Motor neuron (in vitro differentiated cells): Measurements from ENCODE around the gene NAA15. TPM values are rescaled to one million over a fixed set of nuclear protein-coding genes. Genes with fewer than 3 reads are reported as not detected.

Experiments used
- ATAC-seq, 8 experiments: fragments of 200-7000 bp; cut with Tn5 transposase; replicated peaks in 6 of 8; 2 replicates each; pipeline ENCODE4 v1.8.0; 2021; ENCODE audit warnings: mild to moderate bottlenecking in 8 of 8, moderate library complexity in 8 of 8
- H3K27ac ChIP-seq, 2 donors: fragments of 250-450 bp; sonication (Bioruptor Pico); 2 replicates each; pipeline ENCODE4 v1.9.0; 2021; ENCODE audit warnings: antibody characterized with exemption in 2 of 2, mild to moderate bottlenecking in 2 of 2, moderate library complexity in 1 of 2
- H3K4me1 ChIP-seq, 2 donors: fragments of 250-450 bp; sonication (Bioruptor Pico); replicated peaks in 1 of 2; 2 replicates each; pipeline ENCODE4 v1.6.1; 2021; ENCODE audit warnings: antibody characterized with exemption in 2 of 2, mild to moderate bottlenecking in 2 of 2, moderate library complexity in 1 of 2
- H3K4me3 ChIP-seq, 5 donors: fragments of 250-450 bp; sonication (Bioruptor Pico); 2 replicates each; pipeline ENCODE4 v1.9.0; 2021; ENCODE audit warnings: antibody characterized with exemption in 5 of 5, mild to moderate bottlenecking in 5 of 5, moderate library complexity in 4 of 5
- WGBS, 10 experiments: fragments of 450-650 bp; shearing (Covaris generic); methylation state at CpG; one replicate each; pipeline ENCODE4 v1.0.0; 2022; 5-methylcytosine and 5-hydroxymethylcytosine counted together
- in situ Hi-C, 9 experiments: fragments of 400-800 bp; cut with MboI; loops; one replicate each; pipeline ENCODE4 v1.15.0; 2021; ENCODE audit warnings: low sequenced_read_pairs in 9 of 9, low pct_unique_long_range_greater_than_20kb in 2 of 9; ENCODE audit not compliant: unreplicated experiment in 9 of 9
- total RNA-seq, 8 experiments: library from RNA; unstranded; fragments of 300-600 nt; gene quantifications; 2 replicates each; pipeline versions ENCODE4 v1.2.3 to v1.2.4, GENCODE V29; 2022

Gene NAA15
- total RNA-seq, 8 experiments from 2014 or later = 25.6 to 67.1 (median 30.3) TPM

GRCh38 chr4:139329665-139330200, 28.4 kb downstream of the NAA15 start:
- WGBS, 10 experiments = 60 to 100% (median 100%) methylated on average over 1 to 4 of the region's 4 CpGs; no CpG with 5 or more reads in 1 of the 10 experiments
- in situ Hi-C loops = no loop called here
- Histone ChIP-seq H3K4me3 (no peak overlapping the region), H3K27ac (no peak overlapping the region), H3K4me1 (no peaks in the 10 kb centered on the region)
- no peak for ATAC-seq

GRCh38 chr4:139330283-139330682, 29.0 kb downstream of the NAA15 start:
- 67 to 100% (median 92%) methylated on average over 1 to 3 of the region's 3 CpGs; no CpG with 5 or more reads in 2 of the 10 experiments for WGBS, 10 experiments
- Histone ChIP-seq H3K27ac (no peak overlapping the region), H3K4me3 (no peak overlapping the region), H3K4me1 (no peaks in the 10 kb centered on the region)
- in situ Hi-C loops = no loop called here
- ATAC-seq = no peak

- Histone ChIP-seq H3K4me3 (no peak overlapping the region), H3K4me1 (no peaks in the 10 kb centered on the region), H3K27ac (no peak overlapping the region)
- in situ Hi-C loops = no loop called here
- WGBS, 10 experiments = 100% methylated on average over 1 of the region's 1 CpG; no CpG with 5 or more reads in 2 of the 10 experiments
- ATAC-seq = no peak
Measured at GRCh38 chr4:139331185-139331584, 29.9 kb downstream of the NAA15 start.

- ATAC-seq = no peak
- in situ Hi-C loops = no loop called here
- no peak overlapping the region for H3K4me3 ChIP-seq
- no peak overlapping the region for H3K27ac ChIP-seq
- WGBS, 10 experiments = 90 to 100% (median 99%) methylated on average over 1 to 2 of the region's 2 CpGs
- H3K4me1 ChIP-seq = no peaks in the 10 kb centered on the region
Measured at GRCh38 chr4:139333046-139333445, 31.7 kb downstream of the NAA15 start.

GRCh38 chr4:139337612-139338011, 36.3 kb downstream of the NAA15 start:
- H3K4me3 ChIP-seq = no peak overlapping the region
- in situ Hi-C loops = no loop called here
- no peak for ATAC-seq

GRCh38 chr4:139361301-139361700, 60.0 kb downstream of the NAA15 start:
- 86 to 100% (median 100%) methylated on average over 1 of the region's 1 CpG; no CpG with 5 or more reads in 1 of the 10 experiments for WGBS, 10 experiments
- in situ Hi-C loops = no loop called here
- ATAC-seq = peak in 1 of 8 experiments; percentile 87
- Histone ChIP-seq H3K4me3 (no peak overlapping the region), H3K27ac (no peak overlapping the region), H3K4me1 (no peaks in the 10 kb centered on the region)

More at GRCh38 chr4:139337612-139338011, 36.3 kb downstream of the NAA15 start:
- Histone ChIP-seq H3K4me1 (no peaks in the 10 kb centered on the region), H3K27ac (no peak overlapping the region)

- Histone ChIP-seq H3K4me1 (no peaks in the 10 kb centered on the region), H3K27ac (no peak overlapping the region), H3K4me3 (no peak overlapping the region)
- 56 to 92% (median 60%) methylated on average over 1 of the region's 1 CpG; no CpG with 5 or more reads in 5 of the 10 experiments for WGBS, 10 experiments
- in situ Hi-C loops = no loop called here
- peak in 2 of 8 experiments; percentile 15 to 17 for ATAC-seq
Measured at GRCh38 chr4:139367421-139368090, 66.3 kb downstream of the NAA15 start.

- in situ Hi-C loops = no loop called here
- peak in 2 of 8 experiments; percentile 55 to 58 for ATAC-seq
- Histone ChIP-seq H3K4me3 (no peak overlapping the region), H3K4me1 (no peaks in the 10 kb centered on the region), H3K27ac (no peak overlapping the region)
- WGBS, 10 experiments = 40 to 100% (median 86%) methylated on average over 1 of the region's 1 CpG; no CpG with 5 or more reads in 6 of the 10 experiments
Measured at GRCh38 chr4:139368998-139369397, 67.7 kb downstream of the NAA15 start.

- 93 to 100% (median 100%) methylated on average over 1 of the region's 1 CpG; no CpG with 5 or more reads in 3 of the 10 experiments for WGBS, 10 experiments
- in situ Hi-C loops = no loop called here
- no peak for ATAC-seq
- H3K4me3 ChIP-seq = no peak overlapping the region
- peaks cover 0 to 3% of the 10 kb centered on the region in 2 donors for H3K4me1 ChIP-seq
- H3K27ac ChIP-seq = no peak overlapping the region
Measured at GRCh38 chr4:139374251-139374650, 72.9 kb downstream of the NAA15 start.

- in situ Hi-C loops = no loop called here
- no peak overlapping the region for H3K4me3 ChIP-seq
- 89 to 100% (median 100%) methylated on average over 2 to 4 of the region's 4 CpGs; no CpG with 5 or more reads in 1 of the 10 experiments for WGBS, 10 experiments
- no peak for ATAC-seq
- H3K4me1 ChIP-seq = no peaks in the 10 kb centered on the region
- H3K27ac ChIP-seq = no peak overlapping the region
Measured at GRCh38 chr4:139386421-139386820, 85.1 kb downstream of the NAA15 start.

- ATAC-seq = no peak
Measured at GRCh38 chr4:139389102-139389501, 87.8 kb downstream of the NAA15 start.

GRCh38 chr4:139389991-139390390, 88.7 kb downstream of the NAA15 start:
- H3K4me3 ChIP-seq = no peak overlapping the region
- H3K27ac ChIP-seq = no peak overlapping the region
- no peaks in the 10 kb centered on the region for H3K4me1 ChIP-seq
- peak in 3 of 8 experiments; percentile 44 to 66 (median 55) for ATAC-seq
- in situ Hi-C loops = no loop called here
- 13 to 100% (median 65%) methylated on average over 1 of the region's 1 CpG; no CpG with 5 or more reads in 4 of the 10 experiments for WGBS, 10 experiments

More at GRCh38 chr4:139389102-139389501, 87.8 kb downstream of the NAA15 start:
- no peaks in the 10 kb centered on the region for H3K4me1 ChIP-seq
- no peak overlapping the region for H3K27ac ChIP-seq
- H3K4me3 ChIP-seq = no peak overlapping the region
- in situ Hi-C loops = no loop called here

- no peaks in the 10 kb centered on the region for H3K4me1 ChIP-seq
- H3K27ac ChIP-seq = no peak overlapping the region
- no peak overlapping the region for H3K4me3 ChIP-seq
- WGBS, 10 experiments = 86 to 100% (median 100%) methylated on average over 1 to 2 of the region's 2 CpGs; no CpG with 5 or more reads in 2 of the 10 experiments
- in situ Hi-C loops = no loop called here
- ATAC-seq = no peak
Measured at GRCh38 chr4:139391731-139392130, 90.4 kb downstream of the NAA15 start.

- ATAC-seq = no peak
- Histone ChIP-seq H3K4me1 (no peaks in the 10 kb centered on the region), H3K4me3 (no peak overlapping the region), H3K27ac (no peak overlapping the region)
- 73 to 100% (median 92%) methylated on average over 3 to 4 of the region's 4 CpGs for WGBS, 10 experiments
- in situ Hi-C loops = no loop called here
Measured at GRCh38 chr4:139392797-139393196, 91.5 kb downstream of the NAA15 start.
